HG03135 (cell line): ENCODE measurements around the gene DCC.

Source experiments
- ATAC-seq: cut with Tn5 transposase; IDR thresholded peaks from one replicate; pipeline ENCODE4 v1.9.1; 2021; ENCODE audit warnings: mild to moderate bottlenecking, moderate library complexity; ENCODE audit not compliant: unreplicated experiment

Gene DCC, protein sequence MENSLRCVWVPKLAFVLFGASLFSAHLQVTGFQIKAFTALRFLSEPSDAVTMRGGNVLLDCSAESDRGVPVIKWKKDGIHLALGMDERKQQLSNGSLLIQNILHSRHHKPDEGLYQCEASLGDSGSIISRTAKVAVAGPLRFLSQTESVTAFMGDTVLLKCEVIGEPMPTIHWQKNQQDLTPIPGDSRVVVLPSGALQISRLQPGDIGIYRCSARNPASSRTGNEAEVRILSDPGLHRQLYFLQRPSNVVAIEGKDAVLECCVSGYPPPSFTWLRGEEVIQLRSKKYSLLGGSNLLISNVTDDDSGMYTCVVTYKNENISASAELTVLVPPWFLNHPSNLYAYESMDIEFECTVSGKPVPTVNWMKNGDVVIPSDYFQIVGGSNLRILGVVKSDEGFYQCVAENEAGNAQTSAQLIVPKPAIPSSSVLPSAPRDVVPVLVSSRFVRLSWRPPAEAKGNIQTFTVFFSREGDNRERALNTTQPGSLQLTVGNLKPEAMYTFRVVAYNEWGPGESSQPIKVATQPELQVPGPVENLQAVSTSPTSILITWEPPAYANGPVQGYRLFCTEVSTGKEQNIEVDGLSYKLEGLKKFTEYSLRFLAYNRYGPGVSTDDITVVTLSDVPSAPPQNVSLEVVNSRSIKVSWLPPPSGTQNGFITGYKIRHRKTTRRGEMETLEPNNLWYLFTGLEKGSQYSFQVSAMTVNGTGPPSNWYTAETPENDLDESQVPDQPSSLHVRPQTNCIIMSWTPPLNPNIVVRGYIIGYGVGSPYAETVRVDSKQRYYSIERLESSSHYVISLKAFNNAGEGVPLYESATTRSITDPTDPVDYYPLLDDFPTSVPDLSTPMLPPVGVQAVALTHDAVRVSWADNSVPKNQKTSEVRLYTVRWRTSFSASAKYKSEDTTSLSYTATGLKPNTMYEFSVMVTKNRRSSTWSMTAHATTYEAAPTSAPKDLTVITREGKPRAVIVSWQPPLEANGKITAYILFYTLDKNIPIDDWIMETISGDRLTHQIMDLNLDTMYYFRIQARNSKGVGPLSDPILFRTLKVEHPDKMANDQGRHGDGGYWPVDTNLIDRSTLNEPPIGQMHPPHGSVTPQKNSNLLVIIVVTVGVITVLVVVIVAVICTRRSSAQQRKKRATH (N-terminal part only)

DNA sequence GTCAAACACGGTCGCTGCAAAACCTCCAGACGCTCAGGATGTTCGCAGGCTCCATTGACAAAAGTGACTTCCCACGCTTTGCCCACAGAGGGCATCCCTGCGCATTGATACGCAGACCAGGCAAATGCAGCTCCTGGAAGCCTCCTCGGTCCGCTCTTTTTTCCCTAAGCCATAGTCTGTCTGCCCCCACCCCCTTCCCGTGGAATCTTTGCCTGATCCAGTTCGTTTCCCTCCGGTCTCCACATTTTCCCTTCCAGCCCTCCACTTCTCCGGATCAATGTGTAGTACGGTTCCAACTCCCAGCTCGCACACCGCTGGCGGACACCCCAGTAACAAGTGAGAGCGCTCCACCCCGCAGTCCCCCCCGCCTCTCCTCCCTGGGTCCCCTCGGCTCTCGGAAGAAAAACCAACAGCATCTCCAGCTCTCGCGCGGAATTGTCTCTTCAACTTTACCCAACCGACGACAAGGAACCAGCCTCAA lies at the start of gene DCC:
TSS of gene DCC (plus strand) at position 307 of the 481 bp plus-strand sequence. CDS start 591 bp downstream, outside the sequence.
- no peak for ATAC-seq

DNA sequence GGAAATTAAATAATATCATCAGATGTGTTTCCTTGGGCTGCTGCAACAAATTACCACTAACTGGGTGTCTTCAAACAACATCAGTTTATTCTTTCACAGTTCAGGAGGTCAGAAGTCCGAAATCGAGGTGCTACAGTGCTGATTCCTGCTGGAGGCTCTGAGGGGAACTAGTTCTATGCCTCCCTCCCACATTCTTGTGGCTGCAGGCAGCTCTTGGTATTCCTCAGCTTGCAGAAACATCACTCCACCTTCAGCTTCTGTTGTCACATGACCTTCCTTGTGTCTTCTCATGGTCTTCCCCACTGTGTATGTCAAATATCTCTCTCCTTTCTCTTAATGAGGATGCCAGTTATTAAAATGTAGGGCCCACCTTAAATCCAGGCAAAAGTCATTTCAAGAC lies 29.3 kb upstream of the DCC start:
- no peak for ATAC-seq

DNA sequence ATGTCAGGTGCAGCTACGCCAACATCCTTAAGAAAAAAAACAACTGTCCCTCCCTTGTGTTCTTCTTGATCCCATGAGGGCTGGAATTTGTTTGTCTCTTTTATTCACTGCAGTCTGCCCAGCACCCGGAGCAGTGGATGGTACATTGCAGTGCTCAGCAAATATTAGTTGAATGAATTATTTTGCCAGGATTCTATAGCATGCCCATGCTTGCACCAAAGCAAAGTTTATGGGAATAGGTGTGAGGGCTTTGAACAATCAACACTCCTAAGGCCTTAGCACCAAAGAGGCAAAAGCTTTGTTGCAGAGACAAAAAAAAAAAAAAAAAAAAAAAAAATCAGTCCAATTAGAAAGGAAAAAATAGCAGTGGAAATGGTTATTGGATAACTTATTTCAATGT lies 28.7 kb upstream of the DCC start:
- no peak for ATAC-seq

DNA sequence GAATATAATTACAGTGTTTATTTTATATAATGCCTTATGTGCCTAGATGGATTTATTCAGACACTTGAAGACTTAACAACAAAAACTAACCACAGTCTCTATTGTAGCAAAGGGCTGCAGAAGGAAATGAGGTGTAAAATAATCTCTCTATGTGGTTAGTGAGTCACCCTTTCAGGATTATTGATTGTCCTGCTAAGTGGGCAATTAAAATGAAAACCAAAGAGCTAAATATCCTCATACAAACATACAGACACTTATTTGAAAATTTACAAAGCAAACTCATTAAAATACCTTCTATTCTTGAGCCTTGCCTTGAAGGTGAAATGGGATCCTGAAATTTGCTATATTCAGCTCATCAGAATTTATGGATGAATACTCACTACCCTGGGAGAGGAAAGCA lies 27.7 kb upstream of the DCC start:
- ATAC-seq: no peak

DNA sequence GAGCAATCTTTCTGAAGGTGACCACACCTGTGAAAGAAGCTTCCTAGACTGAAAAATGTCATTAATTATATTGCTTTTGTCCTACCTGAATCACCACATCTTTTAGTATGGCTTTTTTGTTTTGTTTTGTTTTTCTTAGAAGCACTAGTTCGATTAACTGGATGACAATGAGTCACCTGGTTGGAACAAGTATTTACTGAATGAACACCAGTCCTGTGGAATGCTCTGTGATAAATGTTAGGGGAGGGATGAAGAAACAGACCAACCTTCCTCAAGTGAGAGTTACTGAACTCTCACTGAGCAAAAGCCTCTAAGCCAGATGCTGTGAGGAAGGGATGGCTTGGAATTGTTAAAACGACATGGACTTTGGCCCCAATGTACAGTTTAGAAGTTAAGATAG lies 26.8 kb upstream of the DCC start:
- no peak for ATAC-seq

DNA sequence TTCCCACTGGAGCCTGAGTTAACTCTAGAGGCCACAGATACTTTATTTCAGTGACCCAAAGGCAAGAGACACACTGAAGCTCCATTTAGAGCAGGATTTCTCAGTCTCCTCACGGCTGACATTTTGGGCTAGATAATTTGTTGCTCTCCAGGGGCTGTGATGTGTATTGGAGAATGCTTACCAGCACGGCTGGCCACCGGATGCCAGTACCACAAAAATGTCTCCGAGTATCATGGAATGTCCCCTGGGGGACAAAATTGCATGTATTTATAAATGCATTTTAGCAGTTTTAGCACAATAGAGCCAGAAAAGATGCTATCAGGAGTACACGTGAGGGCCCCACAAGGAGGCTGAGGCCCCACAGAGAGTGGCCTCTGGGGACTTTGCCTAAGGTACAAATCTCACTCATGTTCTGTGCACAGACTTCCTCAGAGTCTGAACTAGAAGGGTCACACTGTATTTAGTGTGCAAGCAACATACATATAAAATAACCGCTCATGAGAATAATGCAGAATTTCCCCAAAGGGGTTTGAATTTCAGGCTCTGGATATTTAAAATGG lies 20.5 kb upstream of the DCC start:
- ATAC-seq: no peak

DNA sequence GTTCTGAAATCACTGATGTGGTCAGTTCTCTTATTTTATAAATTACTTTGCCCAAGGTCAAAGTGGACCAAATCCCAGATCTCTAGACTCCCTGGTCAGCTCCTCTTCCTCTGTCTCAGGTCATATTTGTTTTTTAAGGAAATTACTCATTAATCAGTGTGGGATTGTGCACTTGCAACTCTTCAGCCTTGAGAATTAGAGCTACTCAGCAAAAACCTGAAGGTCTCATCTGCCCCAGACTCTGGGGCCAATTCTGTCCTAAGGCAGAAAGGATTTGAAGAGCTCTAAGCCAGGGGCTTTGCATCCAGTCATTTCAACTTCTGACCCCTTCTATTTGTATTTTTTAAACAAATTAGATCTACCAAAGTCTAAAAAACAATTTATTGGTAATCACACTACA lies 17.7 kb upstream of the DCC start:
- ATAC-seq: no peak

DNA sequence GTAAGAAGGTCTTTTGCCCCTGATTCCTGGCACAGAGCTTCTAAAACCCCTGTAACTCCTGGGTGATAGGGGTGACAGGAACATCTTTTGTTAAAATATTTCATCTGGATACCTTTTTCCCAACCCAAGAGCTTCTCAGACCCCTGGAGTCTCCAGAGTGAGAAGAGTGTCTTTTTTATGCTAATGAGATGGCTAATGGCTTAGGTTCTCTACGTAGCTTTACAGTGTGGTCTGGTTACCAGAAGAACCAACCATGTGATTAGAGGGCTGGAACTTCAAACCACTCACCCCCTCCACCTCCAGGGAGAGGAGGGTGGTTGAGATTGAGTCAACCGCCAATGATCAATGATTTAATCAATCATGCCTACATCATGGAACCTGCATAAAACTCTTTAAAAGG lies 16.2 kb upstream of the DCC start:
- no peak for ATAC-seq

DNA sequence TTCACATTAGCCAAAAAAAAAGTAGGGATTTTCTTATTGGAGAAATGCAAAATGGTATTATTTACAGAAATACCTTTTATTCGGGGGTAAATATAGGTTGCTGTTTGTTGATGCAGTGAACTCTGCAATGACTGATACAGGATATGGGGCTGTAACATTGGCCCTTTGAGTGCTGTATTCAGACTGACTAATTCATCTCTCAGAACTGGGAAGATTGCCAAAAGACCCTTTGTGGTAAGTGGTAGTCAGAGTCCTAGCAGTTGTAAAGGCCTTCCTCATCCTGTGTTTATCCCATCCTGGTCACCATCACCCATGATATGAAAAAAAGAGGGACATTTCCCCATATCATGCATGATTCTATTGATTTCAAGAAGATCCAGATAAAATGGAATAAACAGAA lies 14.0 kb upstream of the DCC start:
- ATAC-seq: no peak

DNA sequence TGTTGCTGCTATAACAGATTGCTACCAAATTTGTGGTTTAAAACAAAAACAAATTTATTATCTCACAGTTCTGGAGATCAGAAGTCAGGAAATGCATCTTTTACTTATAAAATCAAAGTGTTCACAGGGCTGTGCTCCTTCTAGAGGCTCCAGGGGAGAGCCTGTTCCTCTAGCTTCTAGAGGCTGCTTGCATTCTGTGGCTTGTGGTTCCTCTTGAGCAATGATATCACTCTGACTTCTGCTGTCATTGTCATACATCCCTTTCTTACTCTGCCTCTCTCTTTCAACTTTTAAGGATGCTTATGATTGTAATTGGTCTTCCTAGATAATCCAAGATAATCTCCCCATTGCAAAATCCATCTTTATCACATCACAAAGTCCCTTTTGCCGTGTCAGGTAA lies 6.1 kb upstream of the DCC start:
- no peak for ATAC-seq

DNA sequence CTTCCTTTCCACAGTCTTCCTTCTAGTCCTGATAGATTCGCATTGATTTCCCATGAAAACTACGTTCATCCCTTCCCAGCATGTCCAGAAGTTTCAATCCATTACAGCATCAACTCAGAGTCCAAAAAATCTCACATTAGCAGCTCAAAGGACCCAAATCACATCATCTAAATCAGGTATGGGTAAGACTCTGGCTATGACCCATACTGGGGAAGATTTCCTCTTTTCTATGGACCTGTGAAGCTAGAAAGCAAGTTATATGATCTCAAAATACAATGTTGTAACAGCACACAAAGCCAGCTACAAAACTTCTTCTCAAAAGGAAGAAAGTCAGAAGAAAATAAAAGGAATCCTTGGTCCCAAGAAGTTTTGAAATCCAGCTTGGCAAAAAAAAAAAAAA lies 5.7 kb upstream of the DCC start:
- ATAC-seq: no peak

DNA sequence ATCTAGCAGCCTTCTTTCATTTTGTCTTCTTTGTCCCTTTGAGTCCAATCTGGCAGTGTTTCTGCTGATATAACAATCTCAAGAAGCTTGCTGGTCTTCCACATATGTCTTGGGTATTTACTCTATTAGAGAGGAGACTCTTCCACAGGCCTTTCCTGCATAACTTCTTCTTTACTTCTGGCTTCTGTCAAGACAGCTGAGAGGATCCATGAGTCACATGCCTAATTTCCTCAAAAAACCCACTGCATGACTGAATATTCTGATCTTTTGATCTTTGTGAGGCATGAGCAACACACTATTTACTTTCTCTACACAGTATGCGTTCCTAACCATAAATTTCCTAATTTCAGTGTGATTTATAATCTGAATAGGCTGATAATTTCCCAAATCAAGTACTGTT lies 5.1 kb upstream of the DCC start:
- ATAC-seq: no peak

DNA sequence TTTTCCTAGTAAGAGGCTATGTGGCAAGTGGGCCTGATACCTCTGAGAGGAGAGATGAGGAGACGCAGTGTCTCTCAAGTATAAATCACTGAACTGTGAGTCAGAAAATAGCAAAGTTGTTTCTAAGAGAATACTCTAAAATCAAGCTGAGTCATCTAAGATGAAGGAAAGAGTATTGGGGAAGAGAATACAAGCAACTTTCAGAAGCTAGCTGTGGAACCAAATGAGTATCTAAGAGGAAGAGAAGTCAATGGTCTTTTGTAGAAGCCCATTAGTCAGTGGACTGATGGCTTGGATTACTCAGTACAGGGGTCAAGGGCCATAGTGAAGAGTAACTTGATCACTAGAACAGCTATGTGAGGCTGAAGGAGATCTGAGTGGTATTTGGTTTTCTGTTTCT lies 2.7 kb upstream of the DCC start:
- ATAC-seq: no peak

DNA sequence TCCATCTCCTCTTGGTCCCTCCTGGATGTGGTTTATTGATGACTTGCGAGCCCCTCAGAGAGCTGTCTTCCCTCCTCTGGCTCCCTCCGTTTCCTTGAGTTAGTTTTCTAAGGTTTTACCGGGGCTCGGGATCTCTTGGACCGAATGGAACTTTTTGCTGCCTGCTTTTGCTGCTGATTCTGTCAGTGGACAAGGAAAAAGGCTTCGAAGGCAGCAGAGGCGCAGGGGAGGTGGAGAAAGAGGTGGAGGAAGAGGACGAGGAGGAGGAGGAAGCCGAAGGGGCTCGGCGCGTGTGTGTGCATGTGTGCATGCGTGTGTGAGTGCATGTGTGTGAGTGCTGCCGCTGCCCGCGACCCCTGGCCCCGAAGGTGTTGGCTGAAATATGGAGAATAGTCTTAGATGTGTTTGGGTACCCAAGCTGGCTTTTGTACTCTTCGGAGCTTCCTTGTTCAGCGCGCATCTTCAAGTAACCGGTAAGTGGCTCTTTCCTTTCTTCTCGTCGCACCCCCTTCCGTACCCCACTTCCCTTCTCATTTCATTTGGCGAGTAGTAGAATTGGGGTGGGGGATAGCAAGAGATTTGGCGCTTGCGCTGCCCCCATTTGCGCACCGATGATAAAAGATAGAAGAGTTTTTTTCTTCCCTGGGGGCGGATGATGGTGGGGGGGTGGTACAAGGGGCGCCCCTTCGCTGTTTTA lies 557 bp downstream of the DCC start:
- ATAC-seq: no peak

DNA sequence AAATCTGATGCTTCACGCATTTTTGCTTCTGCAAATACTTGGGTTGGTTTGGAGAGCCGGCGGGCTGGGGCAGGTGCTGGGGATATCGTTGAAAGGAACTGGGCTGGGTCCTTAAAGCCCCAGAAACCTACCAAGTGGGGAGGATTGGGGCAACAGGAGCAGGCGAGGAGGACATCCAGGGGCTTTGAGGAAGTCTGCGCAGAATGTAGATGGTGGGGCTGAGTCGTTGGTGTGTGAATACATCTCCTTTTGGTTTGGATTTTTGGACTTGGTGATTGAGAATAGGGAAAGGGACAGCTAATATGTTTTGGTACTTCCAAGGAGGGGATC lies 1.1 kb downstream of the DCC start:
- no peak for ATAC-seq

DNA sequence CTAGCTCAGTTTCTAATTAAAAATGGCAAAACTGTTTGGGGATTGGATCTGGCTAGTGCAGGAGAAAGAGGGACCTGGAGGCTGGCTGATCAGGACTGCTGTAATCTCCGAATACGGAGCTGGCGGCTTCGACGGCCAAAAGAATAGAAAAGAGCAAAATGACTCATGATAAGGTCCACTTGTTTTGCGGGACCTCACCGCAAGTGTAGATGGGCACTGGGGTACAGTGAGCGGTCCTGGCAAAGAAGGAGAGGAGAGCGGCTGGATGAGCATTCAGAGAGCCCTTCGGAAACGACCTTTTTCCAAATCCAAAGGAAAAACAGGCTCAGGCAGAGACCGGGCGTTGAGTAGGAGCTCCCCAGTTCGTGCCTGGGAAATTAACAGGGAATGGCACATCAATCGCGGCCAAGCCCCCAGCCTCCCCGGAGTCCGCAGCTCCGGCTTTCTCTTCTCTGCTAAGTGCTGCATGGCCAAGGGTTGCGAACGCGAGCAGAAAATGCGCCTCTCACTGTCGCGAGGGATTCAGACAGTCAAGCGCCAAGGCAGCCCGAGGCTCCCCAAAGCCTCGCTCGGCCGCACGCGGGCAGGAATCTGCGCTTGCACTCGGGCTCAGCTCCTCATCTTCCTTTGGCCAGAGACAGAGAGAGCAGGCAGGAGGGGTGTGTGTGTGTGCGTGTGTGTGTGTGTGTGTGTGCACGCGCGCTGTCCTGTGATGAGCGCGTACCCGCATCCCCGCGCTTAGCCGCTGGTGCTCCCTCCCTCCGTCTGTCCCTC lies 1.8 kb downstream of the DCC start:
- ATAC-seq: no peak

DNA sequence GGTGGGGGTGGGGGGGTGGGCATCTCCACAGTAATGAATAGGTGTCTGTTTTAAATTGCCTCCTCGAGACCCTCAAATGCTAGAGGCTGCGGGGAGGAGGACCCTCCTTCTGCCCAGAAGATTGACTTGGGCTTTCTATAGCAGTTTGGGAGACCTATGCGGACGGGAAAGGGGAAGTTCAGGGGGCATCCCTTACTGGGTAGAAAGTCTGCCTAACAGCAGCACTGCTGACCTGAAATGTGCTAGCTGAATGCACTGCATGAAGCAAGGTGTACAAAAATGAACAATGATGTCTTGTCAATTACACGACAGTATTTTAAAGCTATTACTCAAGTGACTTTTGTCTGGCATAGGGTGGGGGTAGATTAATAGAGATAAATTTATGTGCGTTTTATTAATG lies 2.5 kb downstream of the DCC start:
- ATAC-seq: no peak

DNA sequence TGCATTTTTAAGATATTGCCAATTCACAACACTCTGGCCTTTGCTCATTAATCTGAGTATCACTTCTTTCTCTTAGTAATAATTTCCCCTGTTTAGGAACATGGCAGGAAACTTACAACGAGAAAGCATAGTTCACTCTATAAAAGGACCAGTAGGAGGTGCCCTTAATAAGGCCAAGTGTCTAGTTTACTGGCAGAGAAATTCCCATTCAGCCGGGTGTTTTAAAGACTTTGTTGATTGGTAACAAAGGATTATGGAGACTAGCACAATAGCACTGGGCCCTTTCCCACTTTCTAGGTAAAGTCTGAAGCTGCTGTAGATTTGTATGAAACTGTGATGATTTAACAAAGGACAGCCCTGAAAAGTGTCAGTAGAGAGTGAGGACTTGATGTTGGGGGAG lies 3.1 kb downstream of the DCC start:
- ATAC-seq: no peak

DNA sequence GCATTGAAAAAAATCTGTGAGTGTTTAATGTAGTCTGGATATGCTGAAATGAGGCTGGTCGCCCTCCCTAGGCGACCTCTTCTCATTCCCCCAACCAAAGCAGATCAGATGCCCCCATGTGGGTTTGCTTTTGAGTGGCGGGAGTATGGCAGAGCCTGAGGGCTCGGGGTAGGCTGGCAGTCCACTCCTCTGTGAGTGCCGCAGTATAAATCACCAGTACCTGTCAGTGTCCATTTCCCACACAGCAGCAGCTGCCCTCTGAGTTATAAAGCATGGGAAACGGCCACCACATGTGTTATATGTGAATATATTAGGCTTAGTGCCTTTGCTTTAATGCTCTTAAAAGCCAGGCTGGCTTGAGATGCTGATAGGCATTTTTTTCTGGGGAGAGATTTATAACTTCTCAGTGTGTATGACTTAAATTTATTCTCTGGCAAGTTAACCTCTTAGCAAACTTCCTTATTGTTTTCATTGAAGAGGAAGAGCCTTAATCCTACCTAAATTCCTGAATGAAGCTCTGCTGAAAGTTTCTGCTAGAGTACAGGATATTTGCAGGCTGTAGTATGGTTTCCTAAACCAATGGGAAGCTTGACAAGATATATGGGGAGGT lies 3.8 kb downstream of the DCC start:
- ATAC-seq: no peak

DNA sequence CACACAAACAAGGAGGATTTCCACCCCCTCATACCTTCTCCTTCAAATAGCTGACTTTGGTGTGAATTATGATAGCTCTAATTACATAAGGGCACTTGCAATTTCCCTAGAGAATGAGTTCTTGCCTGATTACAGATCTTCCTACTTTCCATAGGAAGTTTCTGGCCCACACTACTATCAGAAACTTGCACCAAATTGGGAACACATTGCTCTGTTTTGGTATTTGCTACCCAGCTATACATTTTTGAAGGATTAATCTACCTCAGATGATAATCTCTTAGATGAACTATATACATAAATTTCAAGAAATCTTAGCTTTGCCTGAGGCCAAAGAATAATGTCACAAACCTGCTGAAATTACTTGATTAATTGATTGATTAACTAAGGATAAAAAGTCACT lies 4.9 kb downstream of the DCC start:
- ATAC-seq: no peak
